T-cell (primary cell): Measurements from ENCODE around the gene SCFD2. TPM values are rescaled to one million over a fixed set of nuclear protein-coding genes. Genes with fewer than 3 reads are reported as not detected.

Experiments used
- ATAC-seq, 4 experiments: fragments of 200-7000 bp in 3 of 4; fragments of 150-1000 bp in 1 of 4; cut with Tn5 transposase; replicated peaks in 1 of 4; 1 replicate in 3 of 4; 2 replicates in 1 of 4; pipeline ENCODE4 v1.10.0; 2021; ENCODE audit warnings: moderate library complexity in 3 of 4, mild to moderate bottlenecking in 2 of 4, moderate number of reproducible peaks in 1 of 4
- CTCF ChIA-PET, 2 donors: fragments of 300-600 bp; sonication (Branson Sonifier 250); formaldehyde crosslinking; loops; one replicate each; lab custom pipeline; 2022; ENCODE audit warnings: antibody characterized with exemption in 2 of 2; lab: Charles Lee
- POLR2A ChIA-PET, 2 donors: fragments of 300-600 bp; sonication (Branson Sonifier 250); formaldehyde crosslinking; loops; one replicate each; lab custom pipeline; 2022; ENCODE audit warnings: antibody characterized with exemption in 2 of 2; lab: Charles Lee
- DNase-seq, 35 experiments: peaks; one replicate each; pipeline versions ENCODE4 v3.0.0 to v3.0.0-alpha.2; 2013 to 2023
- H3K27ac ChIP-seq: one replicate; pipeline ENCODE4 v1.5.1; 2013; ENCODE audit warnings: low read length
- H3K27me3 ChIP-seq, 2 experiments: replicated peaks in 1 of 2; 1 replicate in 1 of 2; 2 replicates in 1 of 2; pipeline versions ENCODE4 v1.6.1 to v1.7.0; 2013; ENCODE audit warnings: low read length in 1 of 2, mixed read lengths in 1 of 2; ENCODE audit not compliant: control insufficient read depth in 2 of 2, insufficient read depth in 2 of 2; ENCODE audit errors: extremely low read depth in 1 of 2
- H3K36me3 ChIP-seq, 2 donors: 1 replicate in 1 of 2; 2 replicates in 1 of 2; pipeline versions ENCODE4 v1.6.1 to v1.7.0; 2013; ENCODE audit warnings: low read length in 1 of 2; ENCODE audit not compliant: control insufficient read depth in 2 of 2, insufficient read depth in 1 of 2; ENCODE audit errors: extremely low read depth in 1 of 2
- H3K4me1 ChIP-seq, 2 experiments: 1 replicate in 1 of 2; 2 replicates in 1 of 2; pipeline versions ENCODE4 v1.6.1 to v1.7.0; 2013; ENCODE audit warnings: low read length in 2 of 2, mixed read lengths in 1 of 2; ENCODE audit not compliant: insufficient read depth in 2 of 2, control insufficient read depth in 1 of 2; ENCODE audit errors: extremely low read depth in 1 of 2
- H3K4me3 ChIP-seq, 2 donors: 1 replicate in 1 of 2; 2 replicates in 1 of 2; pipeline versions ENCODE4 v1.5.1 to v1.7.0; 2013; ENCODE audit warnings: mild to moderate bottlenecking in 2 of 2, low read length in 1 of 2, moderate library complexity in 1 of 2; ENCODE audit not compliant: control insufficient read depth in 1 of 2; ENCODE audit errors: extremely low read depth in 1 of 2
- H3K9me3 ChIP-seq: 2 replicates; pipeline ENCODE4 v1.7.0; 2013
- H3K27ac Mint-ChIP-seq, 2 donors: one replicate each; pipeline ENCODE4 v1.8.0; 2020 to 2021; ENCODE audit warnings: mild to moderate bottlenecking in 2 of 2, mixed read lengths in 2 of 2
- H3K27me3 Mint-ChIP-seq, 2 donors: one replicate each; pipeline ENCODE4 v1.8.0; 2021 to 2022; ENCODE audit warnings: mixed read lengths in 2 of 2
- H3K36me3 Mint-ChIP-seq: one replicate; pipeline ENCODE4 v1.8.0; 2021; ENCODE audit warnings: mixed read lengths
- H3K4me1 Mint-ChIP-seq, 3 donors: one replicate each; pipeline ENCODE4 v1.8.0; 2020 to 2022; ENCODE audit warnings: mixed read lengths in 3 of 3, mild to moderate bottlenecking in 1 of 3
- H3K4me3 Mint-ChIP-seq, 3 donors: one replicate each; pipeline ENCODE4 v1.8.0; 2020 to 2022; ENCODE audit warnings: mild to moderate bottlenecking in 3 of 3, mixed read lengths in 3 of 3, moderate library complexity in 3 of 3
- H3K9me3 Mint-ChIP-seq, 3 donors: one replicate each; pipeline ENCODE4 v1.8.0; 2020 to 2022; ENCODE audit warnings: mixed read lengths in 3 of 3
- WGBS: methylation state at CpG from one replicate; pipeline ENCODE4 v1.1.5; 2013; ENCODE audit warnings: missing lambda C conversion rate; ENCODE audit not compliant: insufficient coverage; 5-methylcytosine and 5-hydroxymethylcytosine counted together
- total RNA-seq, 35 experiments: library from RNA in 6 of 35; stranded (reverse) in 6 of 35; fragments of 120-200 nt in 1 of 35; gene quantifications; one replicate each; pipeline versions ENCODE4 v1.2.1 to v1.2.4 and lab custom pipeline; 2013 to 2026

Gene SCFD2
- total RNA-seq, 5 donors from 2014 or later (not counting 1 experiment from before 2014, with no cell fraction given), result 19.0 to 28.9 (median 21.8) TPM

GRCh38 chr4:53326535-53326934 is 39.3 kb downstream of the SCFD2 start:
- DNase-seq (no peak), ATAC-seq (no peak)
- peaks cover 36% of the 10 kb centered on the region for H3K36me3 Mint-ChIP-seq
- H3K4me1 Mint-ChIP-seq, result peaks cover 25 to 42% (median 30%) of the 10 kb centered on the region in 3 donors
- Histone ChIP-seq H3K4me1 (no peaks in the 10 kb centered on the region), H3K4me3 (no peak overlapping the region), H3K27ac (no peak overlapping the region), H3K9me3 (no peaks in the 10 kb centered on the region), H3K27me3 (no peaks in the 10 kb centered on the region), H3K36me3 (no peaks in the 10 kb centered on the region)
- WGBS, result 100% methylated on average over 1 of the region's 3 CpGs
- no peak overlapping the region for H3K4me3 Mint-ChIP-seq
- H3K27ac Mint-ChIP-seq, result no peak overlapping the region
- H3K27me3 Mint-ChIP-seq, result no peaks in the 10 kb centered on the region
- ChIA-PET POLR2A (no interaction called here), CTCF (no interaction called here)
- peaks cover 0 to 3% (median 3%) of the 10 kb centered on the region in 3 donors for H3K9me3 Mint-ChIP-seq

- CTCF ChIA-PET, result interaction anchor here in 1 of 2 donors (0.7 kb wide), 1 partner anchor 56 kb away, joined by 3 read pairs; no protein-coding TSS in a partner anchor
Observed at GRCh38 chr4:53322696-53323095, 43.2 kb downstream of the SCFD2 start.

GRCh38 chr4:53321984-53322289 is 43.9 kb downstream of the SCFD2 start:
- H3K27me3 Mint-ChIP-seq, result no peaks in the 10 kb centered on the region
- no peak overlapping the region for H3K27ac Mint-ChIP-seq
- Histone ChIP-seq H3K27me3 (no peaks in the 10 kb centered on the region), H3K27ac (no peak overlapping the region), H3K4me1 (no peaks in the 10 kb centered on the region), H3K36me3 (no peaks in the 10 kb centered on the region), H3K9me3 (no peaks in the 10 kb centered on the region), H3K4me3 (no peak overlapping the region)
- CTCF ChIA-PET, result no interaction called here
- POLR2A ChIA-PET, result interaction anchor here in 1 of 2 donors (0.6 kb wide), 1 partner anchor 822 kb away, joined by 3 read pairs; no protein-coding TSS in a partner anchor
- peaks cover 15% of the 10 kb centered on the region for H3K36me3 Mint-ChIP-seq
- ATAC-seq (no peak), DNase-seq (no peak)
- 100% methylated on average over 1 of the region's 2 CpGs for WGBS
- no peaks in the 10 kb centered on the region for H3K9me3 Mint-ChIP-seq
- H3K4me3 Mint-ChIP-seq, result no peak overlapping the region
- H3K4me1 Mint-ChIP-seq, result peaks cover 26 to 48% (median 37%) of the 10 kb centered on the region in 3 donors

More at GRCh38 chr4:53322696-53323095, 43.2 kb downstream of the SCFD2 start:
- no peak overlapping the region for H3K27ac Mint-ChIP-seq
- no peaks in the 10 kb centered on the region for H3K27me3 Mint-ChIP-seq
- no peaks in the 10 kb centered on the region for H3K36me3 ChIP-seq
- H3K9me3 Mint-ChIP-seq, result no peaks in the 10 kb centered on the region
- no peaks in the 10 kb centered on the region for H3K9me3 ChIP-seq
- no peak overlapping the region for H3K4me3 ChIP-seq
- no peak overlapping the region for H3K4me3 Mint-ChIP-seq
- peaks cover 30 to 48% (median 35%) of the 10 kb centered on the region in 3 donors for H3K4me1 Mint-ChIP-seq
- H3K4me1 ChIP-seq, result no peaks in the 10 kb centered on the region
- ATAC-seq, result no peak
- peaks cover 23% of the 10 kb centered on the region for H3K36me3 Mint-ChIP-seq
- no peaks in the 10 kb centered on the region for H3K27me3 ChIP-seq
- H3K27ac ChIP-seq, result no peak overlapping the region
- no peak for DNase-seq
- POLR2A ChIA-PET, result no interaction called here

GRCh38 chr4:53321151-53321983 is 44.5 kb downstream of the SCFD2 start:
- peaks cover 13% of the 10 kb centered on the region for H3K36me3 Mint-ChIP-seq
- H3K36me3 ChIP-seq, result no peaks in the 10 kb centered on the region
- H3K4me1 ChIP-seq, result no peaks in the 10 kb centered on the region
- H3K27me3 Mint-ChIP-seq, result no peaks in the 10 kb centered on the region
- no peaks in the 10 kb centered on the region for H3K9me3 ChIP-seq
- H3K4me3 ChIP-seq, result no peak overlapping the region
- H3K4me1 Mint-ChIP-seq, result peaks cover 24 to 48% (median 37%) of the 10 kb centered on the region in 3 donors
- ATAC-seq (no peak), DNase-seq (no peak)
- no peaks in the 10 kb centered on the region for H3K27me3 ChIP-seq
- no peak overlapping the region for H3K4me3 Mint-ChIP-seq
- H3K27ac ChIP-seq, result no peak overlapping the region
- ChIA-PET POLR2A (interaction anchor here (0.6 kb wide), 3 partner anchors 15 to 823 kb away, joined by 3 read pairs; no protein-coding TSS in a partner anchor), CTCF (no interaction called here)
- no CpG with 5 or more reads among the region's 3 CpGs for WGBS
- H3K9me3 Mint-ChIP-seq, result no peaks in the 10 kb centered on the region
- no peak overlapping the region for H3K27ac Mint-ChIP-seq

GRCh38 chr4:53315300-53315699 is 50.6 kb downstream of the SCFD2 start:
- H3K4me1 ChIP-seq, result peaks cover 3 to 6% of the 10 kb centered on the region in 2 experiments
- H3K4me3 ChIP-seq, result no peak overlapping the region
- 57% methylated on average over 1 of the region's 1 CpG for WGBS
- Mint-ChIP-seq H3K4me1 (peaks cover 22 to 43% (median 28%) of the 10 kb centered on the region in 3 donors), H3K27me3 (no peaks in the 10 kb centered on the region), H3K27ac (no peak overlapping the region), H3K9me3 (no peaks in the 10 kb centered on the region), H3K36me3 (peaks cover 20% of the 10 kb centered on the region), H3K4me3 (no peak overlapping the region)
- ChIA-PET CTCF (no interaction called here), POLR2A (no interaction called here)
- peaks cover 0 to 11% of the 10 kb centered on the region in 2 donors for H3K36me3 ChIP-seq
- peak in 1 of 35 experiments; percentile 2 for DNase-seq
- no peaks in the 10 kb centered on the region for H3K27me3 ChIP-seq
- no peaks in the 10 kb centered on the region for H3K9me3 ChIP-seq
- H3K27ac ChIP-seq, result no peak overlapping the region
- ATAC-seq, result peak in 1 of 4 experiments; percentile 42

- DNase-seq (no peak), ATAC-seq (no peak)
- H3K9me3 Mint-ChIP-seq, result no peaks in the 10 kb centered on the region
- WGBS, result no CpG with 5 or more reads among the region's 4 CpGs
- Histone ChIP-seq H3K27ac (no peak overlapping the region), H3K9me3 (no peaks in the 10 kb centered on the region), H3K4me3 (no peak overlapping the region), H3K4me1 (peaks cover 3 to 6% of the 10 kb centered on the region in 2 experiments), H3K27me3 (no peaks in the 10 kb centered on the region), H3K36me3 (peaks cover 0 to 11% of the 10 kb centered on the region in 2 donors)
- H3K27ac Mint-ChIP-seq, result no peak overlapping the region
- peaks cover 23 to 39% (median 28%) of the 10 kb centered on the region in 3 donors for H3K4me1 Mint-ChIP-seq
- POLR2A ChIA-PET, result no interaction called here
- no peaks in the 10 kb centered on the region for H3K27me3 Mint-ChIP-seq
- CTCF ChIA-PET, result interaction anchor here in 1 of 2 donors (0.6 kb wide), 1 partner anchor 52 kb away, joined by 3 read pairs; the partner anchor contains the start of gene SCFD2
- no peak overlapping the region for H3K4me3 Mint-ChIP-seq
- peaks cover 26% of the 10 kb centered on the region for H3K36me3 Mint-ChIP-seq
Observed at GRCh38 chr4:53314252-53314651, 51.6 kb downstream of the SCFD2 start.
